Mesangial cell (primary cell): ENCODE measurements around the gene TUSC7. TPM values are rescaled to one million over a fixed set of nuclear protein-coding genes. Genes with fewer than 3 reads are reported as not detected.

Experiments
- total RNA-seq: library from RNA; depleted of rRNA; stranded (reverse); fragments of >200 nt; gene quantifications from 2 replicates; pipeline ENCODE4 v1.2.3, GENCODE V29; 2015

TUSC7 gene
- total RNA-seq = not detected in 2 replicates

DNA sequence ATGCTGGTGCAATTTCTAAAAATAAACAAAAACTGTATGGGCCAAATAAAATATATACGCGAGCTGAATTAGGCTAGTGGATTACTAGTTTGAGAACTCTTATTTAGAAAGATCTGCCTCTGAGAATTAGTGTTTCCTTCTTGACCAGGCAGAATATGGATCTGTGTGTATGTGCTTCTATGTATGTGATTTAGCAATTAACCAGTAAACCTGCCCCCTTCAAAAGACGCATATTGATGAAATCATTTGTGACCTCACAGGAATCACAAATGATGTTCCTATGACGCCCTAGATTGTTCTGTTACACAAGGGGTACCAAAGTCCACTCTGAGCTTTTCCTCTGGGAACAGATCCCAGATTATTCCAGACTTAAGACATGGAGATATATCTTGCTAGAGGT is at the start of gene TUSC7:
Gene TUSC7 (plus strand): TSS at position 301 of the 400 bp plus-strand sequence.

